OCI-LY1 (cell line): ENCODE results near the gene PEX13.

Experiments
- CTCF ChIP-seq: fragments of 200-600 bp; sonication (generic), shearing (Covaris generic); IDR thresholded peaks from 2 replicates; pipeline ENCODE4 v1.5.1; 2017; ENCODE audit warnings: mild to moderate bottlenecking, antibody characterized with exemption, low read length, moderate library complexity, mixed read lengths
- EZH2 ChIP-seq: fragments of 200-600 bp; sonication (generic), shearing (Covaris generic); IDR thresholded peaks from 2 replicates; pipeline ENCODE4 v1.8.0; 2017; ENCODE audit warnings: borderline replicate concordance, mixed run types, mild to moderate bottlenecking, antibody characterized with exemption, low read length, moderate library complexity, mixed read lengths

GRCh38 chr2:61074100-61074499 is 56.6 kb downstream of the PEX13 start:
- TF ChIP-seq EZH2: no peak
- no peak for TF ChIP-seq CTCF
